Cardiac septum (tissue), 1 donor: ENCODE measurements around the gene LMBR1. TPM values are rescaled to one million over a fixed set of nuclear protein-coding genes. Genes with fewer than 3 reads are reported as not detected.
"Not testable (repeated sequence)": the region's sequence is repeated elsewhere in the genome, so short reads cannot be mapped to it uniquely, and the experiment has no call there.

Source experiments
- DNase-seq: peaks from one replicate; pipeline ENCODE4 v3.0.0-alpha.2; 2020; ENCODE audit warnings: low spot score
- intact Hi-C: fragments of 100-400 bp; cut with DNase I; formaldehyde crosslinking; loops from one replicate; pipeline ENCODE4 v1.14.0; 2022
- total RNA-seq: library from RNA; stranded (reverse); fragmentation: NEBNext Ultra II Directional; extraction: Animal tissue kit (Norgen Biotek cat#: 25700); gene quantifications from one replicate; pipeline ENCODE4 v1.2.1, GENCODE V29; 2021
- donor health status: DM: no; HTN: no; CAD: no.

LMBR1 gene
- total RNA-seq, 1 donor from 2014 or later: 40.3 TPM

DNA sequence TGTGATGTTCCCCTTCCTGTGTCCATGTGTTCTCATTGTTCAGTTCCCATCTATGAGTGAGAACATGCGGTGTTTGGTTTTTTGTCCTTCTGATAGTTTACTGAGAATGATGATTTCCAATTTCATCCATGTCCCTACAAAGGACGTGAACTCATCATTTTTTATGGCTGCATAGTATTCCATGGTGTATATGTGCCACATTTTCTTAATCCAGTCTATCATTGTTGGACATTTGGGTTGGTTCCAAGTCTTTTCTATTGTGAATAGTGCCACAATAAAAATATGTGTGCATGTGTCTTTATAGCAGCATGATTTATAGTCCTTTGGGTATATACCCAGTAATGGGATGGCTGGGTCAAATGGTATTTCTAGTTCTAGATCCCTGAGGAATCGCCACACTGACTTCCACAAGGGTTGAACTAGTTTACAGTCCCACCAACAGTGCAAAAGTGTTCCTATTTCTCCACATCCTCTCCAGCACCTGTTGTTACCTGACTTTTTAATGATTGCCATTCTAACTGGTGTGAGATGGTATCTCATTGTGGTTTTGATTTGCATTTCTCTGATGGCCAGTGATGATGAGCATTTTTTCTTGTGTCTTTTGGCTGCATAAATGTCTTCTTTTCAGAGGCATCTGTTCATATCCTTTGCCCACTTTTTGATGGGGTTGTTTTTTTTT is 16.7 kb upstream of the LMBR1 start:
- DNase-seq, intact Hi-C loops: not testable (repeated sequence)

- intact Hi-C loops: no loop called here
- no peak for DNase-seq
Measured at GRCh38 chr7:156907656-156908055, 14.7 kb upstream of the LMBR1 start.

- intact Hi-C loops: no loop called here
- no peak for DNase-seq
Measured at GRCh38 chr7:156906200-156906649, 13.2 kb upstream of the LMBR1 start.

GRCh38 chr7:156903232-156903909 is 10.4 kb upstream of the LMBR1 start:
- intact Hi-C loops: no loop called here
- DNase-seq: no peak

DNA sequence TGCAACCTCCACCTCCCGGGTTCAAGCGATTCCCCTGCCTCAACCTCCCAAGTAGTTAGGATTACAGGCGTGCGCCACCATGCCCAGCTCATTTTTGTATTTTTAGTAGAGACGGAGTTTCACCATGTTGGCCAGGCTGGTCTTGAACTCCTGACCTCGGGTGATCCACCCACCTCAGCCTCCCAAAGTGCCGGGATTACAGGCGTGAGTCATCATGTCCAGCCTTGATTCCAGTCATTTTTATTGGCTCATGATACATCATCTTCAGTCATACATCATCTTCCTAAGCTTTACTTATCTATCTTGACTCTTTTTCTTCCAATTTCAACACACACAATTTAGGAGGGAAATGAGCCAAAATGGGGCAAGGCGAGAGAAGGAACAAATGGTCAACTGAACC is 7.1 kb upstream of the LMBR1 start:
- intact Hi-C loops, DNase-seq: not testable (repeated sequence)

- intact Hi-C loops: no loop called here
- no peak for DNase-seq
Measured at GRCh38 chr7:156898938-156899337, 6.0 kb upstream of the LMBR1 start.

GRCh38 chr7:156897673-156898072 is 4.7 kb upstream of the LMBR1 start:
- no peak for DNase-seq
- intact Hi-C loops: no loop called here

GRCh38 chr7:156896388-156897022 is 3.5 kb upstream of the LMBR1 start:
- DNase-seq: no peak
- intact Hi-C loops: no loop called here

DNA sequence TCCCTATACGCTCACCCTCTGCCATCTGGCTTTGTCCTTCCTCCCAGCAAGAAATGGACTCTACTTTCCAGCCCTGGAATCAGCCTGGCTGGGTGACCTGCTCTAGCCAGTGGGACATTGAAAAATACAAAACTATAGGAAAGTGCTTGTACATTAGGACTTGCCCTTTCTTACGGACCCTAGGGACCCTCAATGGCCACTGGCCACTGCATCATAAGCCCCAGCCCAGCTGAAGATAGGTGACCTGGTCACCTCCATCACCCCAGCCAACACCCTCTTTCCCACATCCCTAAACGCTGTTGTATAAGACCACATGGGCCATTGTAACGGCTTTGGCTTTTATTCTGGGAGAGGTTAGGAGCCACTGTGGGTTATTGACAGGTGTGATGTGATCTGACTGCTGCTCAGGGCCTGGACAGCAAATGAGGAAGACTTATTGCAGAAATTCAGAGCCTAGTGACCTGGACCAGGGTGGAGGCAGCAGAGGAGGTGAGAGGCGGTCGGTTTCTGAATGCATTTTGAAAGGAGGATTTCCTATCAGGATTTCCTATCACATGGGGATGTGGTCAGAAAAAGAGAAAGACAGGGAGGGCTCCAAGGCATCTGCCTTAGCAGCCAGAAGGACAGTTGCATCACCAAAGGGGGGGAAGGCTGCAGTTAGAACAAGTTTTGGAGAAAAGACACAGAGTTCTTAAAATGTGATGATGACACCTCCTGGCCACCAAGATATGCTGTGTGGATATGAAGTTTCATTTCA is 2.2 kb upstream of the LMBR1 start:
- intact Hi-C loops: no loop called here
- DNase-seq: no peak

DNA sequence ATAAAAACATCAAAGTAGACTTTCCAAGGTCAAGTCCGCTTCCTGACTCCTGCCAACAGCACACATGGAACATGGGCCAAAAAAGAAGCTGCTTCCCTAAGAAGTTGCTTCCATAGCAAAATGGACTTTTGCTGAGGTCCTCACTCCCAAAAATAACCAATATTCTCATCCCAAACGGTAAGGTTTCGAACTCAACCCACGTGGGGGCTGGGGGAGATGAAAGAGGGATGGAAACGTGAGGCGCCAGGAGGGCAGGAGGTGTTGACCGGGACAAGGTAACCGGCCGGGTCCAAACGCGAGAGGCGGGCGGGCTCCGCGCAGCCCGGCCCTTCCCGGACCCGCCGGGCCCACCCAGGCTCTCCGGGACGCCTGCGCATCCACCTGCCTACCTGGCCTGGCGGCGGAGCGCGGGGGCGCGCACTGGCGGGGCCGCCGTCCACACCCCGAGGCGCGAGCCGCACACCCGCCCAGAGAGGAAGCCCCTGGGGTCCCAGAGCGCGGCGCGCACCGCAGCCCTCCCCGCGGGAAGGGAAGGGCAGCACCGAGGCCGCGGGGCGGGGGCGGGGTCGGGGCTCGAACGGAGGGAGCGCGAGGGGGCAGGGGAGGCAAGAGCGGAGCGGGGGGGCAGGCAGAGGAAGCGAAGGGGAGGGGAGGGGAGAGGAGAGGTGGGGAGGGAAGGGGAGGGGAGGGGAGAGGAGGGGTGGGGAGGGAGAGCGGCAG is 742 bp downstream of the LMBR1 start:
- intact Hi-C loops: no loop called here
- peak; percentile 78 for DNase-seq

- DNase-seq: no peak
- intact Hi-C loops: no loop called here
Measured at GRCh38 chr7:156889746-156890145, 3.2 kb downstream of the LMBR1 start.

DNA sequence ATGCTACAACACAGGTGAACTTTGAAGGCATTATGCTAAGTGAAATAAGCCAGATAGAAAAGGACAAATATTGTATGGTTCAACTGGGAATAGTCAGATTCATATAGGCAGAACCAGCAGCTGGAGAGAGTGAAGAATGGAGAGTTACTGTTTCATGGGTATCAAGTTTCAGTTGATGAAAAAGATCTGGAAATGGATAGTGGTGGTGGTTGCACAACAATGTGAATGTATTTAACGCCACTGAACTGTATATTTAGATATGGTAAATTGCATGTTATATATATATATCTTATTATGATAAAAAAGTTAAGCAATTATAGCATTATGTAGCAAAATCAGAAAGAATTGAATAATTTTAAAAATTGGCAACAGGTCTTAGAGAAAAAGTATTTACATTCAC is 3.9 kb downstream of the LMBR1 start:
- intact Hi-C loops: no loop called here
- DNase-seq: no peak

DNA sequence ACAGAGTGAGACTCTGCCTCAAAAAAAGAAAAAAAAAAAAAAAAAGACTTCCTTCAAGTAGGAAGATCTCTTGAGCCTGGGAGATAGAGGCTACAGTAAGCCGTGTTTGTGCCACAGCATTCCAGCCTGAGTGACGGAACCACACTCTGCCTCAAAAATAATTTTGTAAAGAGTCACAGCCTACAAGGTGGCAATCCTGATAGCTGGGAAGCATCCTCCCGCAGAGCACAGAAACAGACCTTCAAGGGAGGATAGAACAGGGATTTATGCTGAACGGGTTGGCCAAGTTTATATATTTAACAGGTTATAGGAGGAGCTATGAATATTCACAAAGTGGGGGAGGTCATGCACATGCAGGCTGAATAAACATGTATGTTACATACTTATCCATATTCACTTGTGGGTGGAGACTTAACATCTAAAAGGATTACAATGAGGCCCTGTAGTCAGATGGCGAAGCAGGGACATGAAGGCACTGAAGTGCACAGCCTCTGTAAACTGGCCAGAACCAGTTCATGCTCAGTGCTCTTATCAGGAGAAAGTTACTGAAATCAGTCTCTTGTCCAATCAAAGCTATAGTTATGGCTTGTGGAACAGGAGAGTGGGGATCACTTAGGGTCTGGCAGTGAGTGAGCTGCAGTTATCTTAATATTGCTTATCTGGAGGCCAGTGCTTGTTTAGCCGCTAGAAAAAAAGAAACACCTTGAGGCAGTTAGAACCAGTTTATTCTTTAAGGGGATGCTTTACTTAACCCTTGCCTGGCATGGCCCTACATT is 6.8 kb downstream of the LMBR1 start:
- intact Hi-C loops: no loop called here
- DNase-seq: no peak

DNA sequence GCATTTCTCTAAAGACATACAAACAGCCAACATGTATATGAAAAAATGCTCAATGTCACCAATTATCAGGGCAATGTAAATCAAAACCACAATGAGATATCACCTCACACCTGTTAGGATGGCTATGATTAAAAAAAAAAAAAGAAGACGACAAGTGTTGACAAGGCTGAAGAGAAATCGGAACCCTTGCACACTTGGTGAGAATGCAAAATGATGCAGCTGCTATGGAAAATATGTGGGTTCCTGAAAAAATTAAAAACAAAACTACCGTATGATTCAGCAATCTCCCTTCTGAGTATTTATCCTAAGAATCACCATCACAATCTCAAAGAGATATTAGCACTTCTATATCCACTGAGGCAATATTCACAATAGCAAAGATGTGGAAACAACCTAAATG is 11.3 kb downstream of the LMBR1 start:
- intact Hi-C loops: no loop called here
- no peak for DNase-seq

GRCh38 chr7:156875766-156876165 is 17.2 kb downstream of the LMBR1 start:
- DNase-seq: no peak
- intact Hi-C loops: no loop called here

- DNase-seq, intact Hi-C loops: not testable (repeated sequence)
Measured at GRCh38 chr7:156868363-156868762, 24.6 kb downstream of the LMBR1 start.

DNA sequence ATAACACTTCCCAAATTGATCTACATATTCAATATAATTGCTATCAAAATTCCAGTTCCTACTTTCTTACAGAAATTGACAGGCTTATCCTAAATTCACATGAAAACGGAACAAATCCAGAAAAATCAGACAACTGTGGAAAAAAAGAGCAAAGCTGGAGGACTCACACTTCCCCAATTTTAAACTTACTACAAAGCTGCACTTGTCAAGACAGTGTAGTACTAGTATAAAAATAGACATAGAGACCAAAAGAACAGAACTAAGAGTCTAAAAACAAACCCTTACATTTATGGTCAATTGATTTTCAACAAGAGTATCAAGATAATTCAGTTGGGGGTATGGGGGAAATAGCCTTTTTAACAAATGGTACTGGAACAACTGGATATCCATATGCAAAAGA is 27.5 kb downstream of the LMBR1 start:
- intact Hi-C loops: no loop called here
- DNase-seq: no peak

DNA sequence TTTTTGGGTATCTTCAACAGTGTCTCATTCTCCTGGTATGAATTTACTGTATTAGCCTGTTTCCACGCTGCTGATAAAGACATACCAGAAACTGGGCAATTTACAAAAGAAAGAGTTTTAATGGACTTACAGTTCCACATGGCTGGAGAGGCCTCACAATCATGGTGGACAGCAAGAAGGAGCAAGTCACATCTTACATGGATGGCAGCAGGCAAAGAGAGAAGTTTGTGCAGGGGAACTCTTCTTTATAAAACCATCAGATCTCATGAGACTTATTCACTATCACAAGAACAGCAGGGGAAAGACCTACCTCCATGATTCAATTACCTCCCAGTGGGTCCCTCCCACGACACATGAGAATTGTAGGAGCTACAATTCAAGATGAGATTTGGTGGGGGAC is 31.0 kb downstream of the LMBR1 start:
- intact Hi-C loops, DNase-seq: not testable (repeated sequence)

GRCh38 chr7:156861212-156861611 is 31.8 kb downstream of the LMBR1 start:
- intact Hi-C loops: no loop called here
- DNase-seq: no peak
